B cell (primary cell): Measurements from ENCODE around the gene EPB41L4A. TPM values are rescaled to one million over a fixed set of nuclear protein-coding genes. Genes with fewer than 3 reads are reported as not detected.

ENCODE experiments used
- ATAC-seq: fragments of 200-7000 bp; cut with Tn5 transposase; one replicate; pipeline ENCODE4 v1.10.0; 2021; ENCODE audit warnings: low read depth, mild to moderate bottlenecking, moderate number of reproducible peaks, moderate library complexity
- CTCF ChIA-PET: fragments of 350-600 bp; sonication (Branson Sonifier 250); formaldehyde crosslinking; loops from one replicate; lab custom pipeline; 2021; ENCODE audit warnings: antibody characterized with exemption, inconsistent platforms; lab: Charles Lee
- POLR2A ChIA-PET: fragments of 350-600 bp; sonication (Branson Sonifier 250); formaldehyde crosslinking; loops from one replicate; lab custom pipeline; 2021; ENCODE audit warnings: antibody characterized with exemption; lab: Charles Lee
- DNase-seq: peaks from one replicate; pipeline ENCODE4 v3.0.0; 2013
- H2AFZ ChIP-seq: 2 replicates; pipeline ENCODE4 v1.6.1; 2012; ENCODE audit warnings: mild to moderate bottlenecking, low read depth, low read length; ENCODE audit not compliant: insufficient read depth, poor library complexity, severe bottlenecking
- H3K27ac ChIP-seq, 2 donors: 1 replicate in 1 of 2; 2 replicates in 1 of 2; pipeline ENCODE4 v1.5.1; 2012 to 2013; ENCODE audit warnings: low read length in 2 of 2, mild to moderate bottlenecking in 2 of 2, moderate library complexity in 1 of 2
- H3K27me3 ChIP-seq, 4 experiments: fragments of 200-600 bp in 1 of 4; sonication (generic) in 1 of 4; replicated peaks in 1 of 4; 1 replicate in 2 of 4; 2 replicates in 2 of 4; pipeline versions ENCODE4 v1.6.1 to v1.7.0; 2013 to 2016; ENCODE audit warnings: low read length in 3 of 4, mild to moderate bottlenecking in 2 of 4, mixed read lengths in 1 of 4, moderate library complexity in 1 of 4; ENCODE audit not compliant: insufficient read depth in 4 of 4, control insufficient read depth in 3 of 4; ENCODE audit errors: control extremely low read depth in 1 of 4
- H3K36me3 ChIP-seq, 2 experiments: replicated peaks in 1 of 2; 1 replicate in 1 of 2; 2 replicates in 1 of 2; pipeline versions ENCODE4 v1.6.1 to v1.7.1; 2013; ENCODE audit warnings: low read length in 1 of 2; ENCODE audit not compliant: insufficient read depth in 2 of 2, control insufficient read depth in 1 of 2; ENCODE audit errors: control extremely low read depth in 1 of 2, extremely low read depth in 1 of 2
- H3K4me1 ChIP-seq, 2 donors: fragments of 200-600 bp in 1 of 2; sonication (generic) in 1 of 2; 1 replicate in 1 of 2; 2 replicates in 1 of 2; pipeline versions ENCODE4 v1.5.1 to v1.6.1; 2013 to 2017; ENCODE audit warnings: low read length in 2 of 2; ENCODE audit not compliant: control insufficient read depth in 2 of 2, insufficient read depth in 2 of 2
- H3K4me2 ChIP-seq: replicated peaks from 2 replicates; pipeline ENCODE3; 2012; ENCODE audit warnings: mild to moderate bottlenecking, low read depth, low read length; ENCODE audit not compliant: poor library complexity, severe bottlenecking
- H3K4me3 ChIP-seq, 5 experiments: fragments of 200-600 bp in 1 of 5; sonication (generic) in 1 of 5; 1 replicate in 3 of 5; 2 replicates in 2 of 5; pipeline versions ENCODE4 v1.5.1 to v1.7.0; 2011 to 2016; ENCODE audit warnings: low read length in 4 of 5, mild to moderate bottlenecking in 4 of 5, low read depth in 2 of 5, control low read depth in 1 of 5, moderate library complexity in 1 of 5; ENCODE audit not compliant: insufficient read depth in 1 of 5; ENCODE audit errors: control extremely low read depth in 1 of 5, extremely low read depth in 1 of 5
- H3K79me2 ChIP-seq: fragments of 200-600 bp; sonication (generic); one replicate; pipeline ENCODE4 v1.6.0; 2016; ENCODE audit warnings: low read length; ENCODE audit not compliant: control insufficient read depth, insufficient read depth
- H3K9ac ChIP-seq: fragments of 200-600 bp; sonication (generic); 2 replicates; pipeline ENCODE4 v1.6.1; 2017; ENCODE audit warnings: mild to moderate bottlenecking, low read length, moderate library complexity
- H3K9me3 ChIP-seq, 3 donors: one replicate each; pipeline versions ENCODE4 v1.6.1 to v1.7.1; 2013; ENCODE audit warnings: low read length in 2 of 3; ENCODE audit not compliant: control insufficient read depth in 2 of 3, insufficient read depth in 1 of 3; ENCODE audit errors: control extremely low read depth in 1 of 3
- H4K20me1 ChIP-seq: 2 replicates; pipeline ENCODE4 v1.6.0; 2012; ENCODE audit warnings: mild to moderate bottlenecking, low read length; ENCODE audit not compliant: insufficient read depth, control insufficient read depth, poor library complexity, severe bottlenecking
- H3K27ac Mint-ChIP-seq: one replicate; pipeline ENCODE4 v1.8.0; 2021; ENCODE audit warnings: mixed read lengths
- H3K27me3 Mint-ChIP-seq: one replicate; pipeline ENCODE4 v1.8.0; 2021; ENCODE audit warnings: mixed read lengths
- H3K4me1 Mint-ChIP-seq: one replicate; pipeline ENCODE4 v1.8.0; 2021; ENCODE audit warnings: mixed read lengths
- H3K4me3 Mint-ChIP-seq: one replicate; pipeline ENCODE4 v1.8.0; 2021; ENCODE audit warnings: mixed read lengths
- H3K9me3 Mint-ChIP-seq: one replicate; pipeline ENCODE4 v1.8.0; 2022; ENCODE audit warnings: mixed read lengths; ENCODE audit not compliant: insufficient read depth
- CTCF ChIP-seq: fragments of 200-600 bp; IDR thresholded peaks from one replicate; pipeline ENCODE4 v1.8.0; 2022; ENCODE audit warnings: antibody characterized with exemption, mild to moderate bottlenecking
- EZH2 ChIP-seq: IDR thresholded peaks from 2 replicates; pipeline ENCODE4 v1.6.1; 2012; ENCODE audit warnings: borderline replicate concordance, low read depth, mild to moderate bottlenecking, moderate library complexity, low read length; ENCODE audit not compliant: insufficient read depth, poor library complexity, severe bottlenecking
- WGBS: methylation state at CpG from one replicate; pipeline ENCODE4 v1.1.5; 2013; ENCODE audit warnings: missing lambda C conversion rate; ENCODE audit not compliant: insufficient coverage; 5-methylcytosine and 5-hydroxymethylcytosine counted together
- intact Hi-C: fragments of 100-400 bp; cut with micrococcal nuclease; formaldehyde crosslinking; loops from one replicate; pipeline ENCODE4 v1.10.0; 2022
- polyA plus RNA-seq: library from polyadenylated mRNA; depleted of rRNA; stranded (reverse); fragments of >200 nt; gene quantifications from 2 replicates; pipeline ENCODE4 v1.2.3, GENCODE V29; 2012
- total RNA-seq, 2 donors: library from RNA; stranded (reverse); fragments of 120-200 nt in 1 of 2; gene quantifications; 1 replicate in 1 of 2; 2 replicates in 1 of 2; pipeline versions ENCODE4 v1.2.3 to v1.2.4, GENCODE V29; 2013 to 2022

The EPB41L4A gene
- total and polyA plus RNA-seq, 2 donors (not counting 1 experiment from before 2014, with no cell fraction given) = 1.8 to 12.9 TPM

- Histone ChIP-seq H3K79me2 (no peaks in the 10 kb centered on the region), H3K4me3 (no peak overlapping the region), H3K4me1 (no peaks in the 10 kb centered on the region), H2AFZ (no peak overlapping the region), H3K9me3 (no peaks in the 10 kb centered on the region), H3K27ac (no peak overlapping the region), H3K36me3 (no peaks in the 10 kb centered on the region), H3K4me2 (no peak overlapping the region), H4K20me1 (no peaks in the 10 kb centered on the region), H3K27me3 (no peaks in the 10 kb centered on the region), H3K9ac (no peak overlapping the region)
- ChIA-PET CTCF (no interaction called here), POLR2A (no interaction called here)
- no peak for ATAC-seq
- Mint-ChIP-seq H3K27me3 (peaks cover 6% of the 10 kb centered on the region), H3K27ac (no peak overlapping the region), H3K9me3 (no peaks in the 10 kb centered on the region), H3K4me1 (no peaks in the 10 kb centered on the region), H3K4me3 (no peak overlapping the region)
- intact Hi-C loops = no loop called here
- no peak for TF ChIP-seq CTCF
- TF ChIP-seq EZH2 = no peak
- DNase-seq = no peak
Observed at GRCh38 chr5:112127861-112128260, 291.2 kb downstream of the EPB41L4A start.

GRCh38 chr5:112126982-112127381 lies 292.1 kb downstream of the EPB41L4A start:
- 93% methylated on average over 4 of the region's 4 CpGs for WGBS
- Histone ChIP-seq H4K20me1 (no peaks in the 10 kb centered on the region), H2AFZ (no peak overlapping the region), H3K4me2 (no peak overlapping the region), H3K79me2 (no peaks in the 10 kb centered on the region), H3K4me3 (no peak overlapping the region), H3K36me3 (no peaks in the 10 kb centered on the region), H3K27me3 (no peaks in the 10 kb centered on the region), H3K9ac (no peak overlapping the region), H3K9me3 (no peaks in the 10 kb centered on the region), H3K27ac (no peak overlapping the region), H3K4me1 (no peaks in the 10 kb centered on the region)
- no peak for TF ChIP-seq EZH2
- no peak for TF ChIP-seq CTCF
- DNase-seq (no peak), ATAC-seq (no peak)
- CTCF ChIA-PET = no interaction called here
- Mint-ChIP-seq H3K4me3 (no peak overlapping the region), H3K9me3 (no peaks in the 10 kb centered on the region), H3K27me3 (peaks cover 8% of the 10 kb centered on the region), H3K4me1 (no peaks in the 10 kb centered on the region), H3K27ac (no peak overlapping the region)
- POLR2A ChIA-PET = no interaction called here
- intact Hi-C loops = no loop called here
